ENCODE results near the gene UPK3BL2.
"Not testable (repeated sequence)": the region's sequence is repeated elsewhere in the genome, so short reads cannot be mapped to it uniquely, and the experiment has no call there.

Gene UPK3BL2

DNA sequence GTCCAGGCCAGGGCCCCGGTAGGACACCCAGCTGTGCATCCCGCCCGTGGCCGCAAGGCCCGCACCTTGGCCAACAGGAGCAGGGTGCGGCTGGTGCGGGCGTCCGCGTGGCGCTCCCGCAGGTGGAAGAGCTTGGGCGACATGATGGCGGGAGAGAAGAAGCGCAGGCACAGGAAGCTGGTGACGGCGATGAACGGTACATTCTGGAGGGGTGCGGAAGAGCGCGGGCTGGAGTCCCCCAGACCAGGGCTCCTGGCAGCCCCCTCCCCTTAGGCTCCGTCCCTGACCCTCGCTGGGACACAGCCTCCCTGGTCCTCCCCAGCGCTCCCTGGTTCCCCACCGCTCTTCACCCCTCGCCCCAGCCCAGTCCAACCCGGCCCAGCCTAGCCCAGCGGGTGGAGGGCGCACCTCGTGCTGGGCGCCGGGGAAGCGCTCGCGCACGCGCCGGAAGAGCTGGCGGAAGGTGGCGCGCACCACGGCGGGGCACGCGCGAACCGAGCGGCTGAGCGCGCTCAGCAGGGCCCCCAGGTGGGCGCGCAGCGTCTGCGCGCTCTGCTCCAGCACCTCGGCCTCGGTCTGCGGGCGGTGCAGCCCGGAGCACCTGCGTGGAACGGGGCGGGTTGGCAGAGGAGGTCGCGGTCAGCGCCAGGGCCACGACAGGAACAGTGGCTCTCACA lies 48.9 kb downstream of the UPK3BL2 start:
- not testable (repeated sequence) for DNase-seq (ENCODE audit: low read depth in 3 of 3)

DNA sequence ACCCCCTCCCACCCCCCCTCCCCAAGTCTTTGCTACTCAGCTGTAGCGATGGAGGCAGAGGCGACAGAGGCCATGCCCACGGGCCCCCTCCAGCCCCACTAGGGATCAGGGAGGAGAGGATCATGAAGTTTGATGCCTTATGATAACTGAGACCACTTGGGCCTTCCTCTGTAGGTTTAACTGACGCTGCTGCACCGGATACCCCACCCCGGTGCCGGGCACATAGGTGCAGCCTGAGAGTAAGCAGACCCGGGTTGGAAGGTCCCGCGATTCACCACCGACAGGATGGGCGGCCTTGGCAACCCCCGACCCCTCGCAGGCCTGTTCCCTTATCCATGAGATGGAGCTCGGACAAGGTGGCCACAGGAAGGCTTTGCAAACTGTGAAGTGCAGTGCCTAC lies 49.5 kb downstream of the UPK3BL2 start:
- DNase-seq (ENCODE audit: low read depth in 3 of 3) = not testable (repeated sequence)

DNA sequence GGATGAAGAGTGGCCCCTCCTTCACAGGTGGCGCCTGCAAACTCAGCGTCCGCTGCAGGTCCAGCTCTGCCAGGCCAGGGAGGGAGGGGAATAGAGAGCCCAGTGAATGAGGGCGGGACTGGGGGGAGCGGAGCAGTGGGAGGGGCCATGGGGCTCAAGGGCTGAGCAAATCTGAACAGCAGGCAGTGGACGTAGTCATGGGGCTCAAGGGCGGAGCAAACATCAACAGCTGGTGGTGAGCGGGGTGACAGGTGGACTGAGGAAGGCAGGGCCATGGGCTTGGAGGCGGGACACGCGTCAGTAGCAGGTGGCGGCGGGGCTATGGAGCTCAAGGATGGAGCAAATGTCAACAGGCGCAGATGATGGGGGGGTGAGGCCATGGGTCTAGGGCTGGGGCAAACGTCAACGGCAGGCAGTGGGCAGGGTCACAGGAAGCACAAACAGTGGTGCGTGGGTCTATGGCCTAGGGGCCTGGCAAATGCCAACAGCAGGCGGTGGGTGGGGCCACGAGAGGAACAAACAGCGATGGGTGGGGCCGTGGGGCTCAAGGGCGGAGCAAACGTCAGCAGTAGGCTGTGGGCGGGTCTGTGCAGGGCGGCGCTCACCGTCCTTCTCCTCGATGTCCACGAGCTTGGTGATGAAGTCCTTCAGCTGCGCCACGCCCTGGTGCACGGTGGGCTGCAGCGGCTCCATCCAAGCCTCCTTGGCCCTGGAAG lies 50.1 kb downstream of the UPK3BL2 start:
- DNase-seq (ENCODE audit: low read depth in 3 of 3) = not testable (repeated sequence)

DNA sequence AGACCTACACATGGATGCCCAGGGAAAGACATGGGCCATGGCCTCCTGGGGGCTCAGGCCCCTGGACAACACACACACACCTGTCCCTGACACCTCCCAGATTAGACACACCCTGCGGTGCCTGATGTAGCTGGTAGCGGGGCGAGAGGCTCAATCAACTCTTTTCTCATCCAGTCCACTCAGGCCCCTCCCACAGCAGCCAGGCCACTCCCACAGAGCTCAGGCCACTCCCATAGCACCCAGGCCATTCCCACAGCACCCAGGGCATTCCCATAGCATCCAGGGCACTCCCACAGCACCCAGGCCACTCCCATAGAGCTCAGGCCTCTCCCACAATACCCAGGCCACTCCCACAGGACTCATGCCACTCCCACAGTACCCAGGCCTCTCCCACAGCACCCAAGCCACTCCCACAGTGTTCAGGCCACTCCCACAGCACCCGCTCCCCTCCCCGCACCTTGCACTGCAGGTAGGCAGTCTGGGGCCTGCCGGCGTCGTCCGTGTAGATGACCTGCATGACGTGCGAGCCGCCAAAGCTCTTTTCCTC lies 52.9 kb downstream of the UPK3BL2 start:
- peak in 2 of 3 donors; percentile 35 to 62 for DNase-seq (ENCODE audit: low read depth in 3 of 3)
